SU-DHL-6 (cell line): ENCODE results near the gene EYS.

ENCODE experiments used
- H2AFZ ChIP-seq: fragments of 200-600 bp; sonication (generic); 2 replicates; pipeline ENCODE4 v1.6.1; 2014; ENCODE audit warnings: low read depth, mild to moderate bottlenecking, moderate library complexity, mixed read lengths, antibody characterized with exemption, low read length; ENCODE audit not compliant: severe bottlenecking
- H3F3A ChIP-seq: fragments of 200-600 bp; shearing (Covaris generic); 2 replicates; pipeline ENCODE4 v1.6.0; 2016; ENCODE audit warnings: antibody characterized with exemption, mild to moderate bottlenecking; ENCODE audit not compliant: insufficient read depth
- H3K27ac ChIP-seq: fragments of 200-600 bp; sonication (generic); 2 replicates; pipeline ENCODE4 v1.5.1; 2016; ENCODE audit warnings: low read depth, mild to moderate bottlenecking, low read length, moderate library complexity, mixed read lengths
- H3K27me3 ChIP-seq: fragments of 200-600 bp; sonication (generic), shearing (Covaris generic); 2 replicates; pipeline ENCODE4 v1.6.0; 2014; ENCODE audit warnings: mild to moderate bottlenecking, low read length
- H3K36me3 ChIP-seq: fragments of 200-600 bp; sonication (generic); 2 replicates; pipeline ENCODE4 v1.6.1; 2014; ENCODE audit warnings: mild to moderate bottlenecking, low read length, mixed read lengths
- H3K4me2 ChIP-seq: fragments of 300-600, 200-600 bp; shearing (Covaris generic), sonication (generic); 2 replicates; pipeline ENCODE4 v1.6.0; 2014; ENCODE audit warnings: low read length, low read depth, mild to moderate bottlenecking; ENCODE audit not compliant: poor library complexity, severe bottlenecking
- H3K4me3 ChIP-seq: fragments of 200-600 bp; sonication (generic); 2 replicates; pipeline ENCODE4 v1.5.1; 2014; ENCODE audit warnings: antibody characterized with exemption, low read length, mild to moderate bottlenecking, mixed read lengths; ENCODE audit not compliant: insufficient read depth, poor library complexity, severe bottlenecking
- H3K79me2 ChIP-seq: fragments of 200-600 bp; sonication (generic); 2 replicates; pipeline ENCODE4 v1.6.1; 2014; ENCODE audit warnings: mild to moderate bottlenecking, low read length, moderate library complexity; ENCODE audit not compliant: insufficient read depth
- H3K9ac ChIP-seq: fragments of 200-600 bp; sonication (generic); 2 replicates; pipeline ENCODE4 v1.7.0; 2014; ENCODE audit warnings: mild to moderate bottlenecking, low read length
- H3K9me2 ChIP-seq: fragments of 200-600 bp; sonication (generic); replicated peaks from 2 replicates; pipeline ENCODE4 v1.6.1; 2014; ENCODE audit warnings: low read length; ENCODE audit not compliant: insufficient read depth
- H3K9me3 ChIP-seq: fragments of 200-600 bp; sonication (generic); 2 replicates; pipeline ENCODE4 v1.6.1; 2014; ENCODE audit warnings: low read length, mixed read lengths; ENCODE audit not compliant: insufficient read depth
- H4K20me1 ChIP-seq: fragments of 200-600 bp; sonication (generic); 2 replicates; pipeline ENCODE4 v1.6.1; 2014; ENCODE audit warnings: low read depth, mild to moderate bottlenecking, antibody characterized with exemption, low read length, moderate library complexity, mixed read lengths
- CTCF ChIP-seq: fragments of 200-600 bp; sonication (generic); IDR thresholded peaks from one replicate; pipeline ENCODE4 v1.5.1; 2017; ENCODE audit warnings: antibody characterized with exemption, mild to moderate bottlenecking, low read length, moderate library complexity; ENCODE audit not compliant: insufficient read depth, poor library complexity, severe bottlenecking
- EZH2phosphoT487 ChIP-seq: fragments of 200-600 bp; sonication (generic), shearing (Covaris generic); conservative IDR thresholded peaks from 2 replicates; pipeline ENCODE4 v1.6.1; 2018; ENCODE audit warnings: mild to moderate bottlenecking, antibody characterized with exemption, low read length, moderate library complexity, mixed read lengths

The EYS gene

GRCh38 chr6:64930681-64931080 lies 776.3 kb downstream of the EYS start:
- TF ChIP-seq CTCF: no peak
- no peak for TF ChIP-seq EZH2phosphoT487
- no peak overlapping the region for H3K4me3 ChIP-seq
- H3K9ac ChIP-seq: no peak overlapping the region
- no peak overlapping the region for H2AFZ ChIP-seq
- no peak overlapping the region for H3K4me2 ChIP-seq
- H3K9me2 ChIP-seq: no peaks in the 10 kb centered on the region
- H3K36me3 ChIP-seq: no peaks in the 10 kb centered on the region
- H3K27me3 ChIP-seq: no peaks in the 10 kb centered on the region
- H4K20me1 ChIP-seq: no peaks in the 10 kb centered on the region
- no peak overlapping the region for H3K27ac ChIP-seq
- 0 out of 2 replicates have a peak, but pooled peaks cover 3% of the 10 kb centered on the region for H3K9me3 ChIP-seq
- no peaks in the 10 kb centered on the region for H3F3A ChIP-seq
- H3K79me2 ChIP-seq: no peaks in the 10 kb centered on the region

GRCh38 chr6:64926051-64926450 lies 781.0 kb downstream of the EYS start:
- no peak overlapping the region for H3K9ac ChIP-seq
- no peaks in the 10 kb centered on the region for H3F3A ChIP-seq
- no peaks in the 10 kb centered on the region for H3K79me2 ChIP-seq
- no peaks in the 10 kb centered on the region for H3K27me3 ChIP-seq
- no peaks in the 10 kb centered on the region for H3K36me3 ChIP-seq
- no peaks in the 10 kb centered on the region for H4K20me1 ChIP-seq
- no peaks in the 10 kb centered on the region for H3K9me2 ChIP-seq
- no peak overlapping the region for H2AFZ ChIP-seq
- no peak overlapping the region for H3K27ac ChIP-seq
- TF ChIP-seq EZH2phosphoT487: no peak
- TF ChIP-seq CTCF: no peak
- H3K4me3 ChIP-seq: no peak overlapping the region
- H3K4me2 ChIP-seq: no peak overlapping the region
- 0 out of 2 replicates have a peak, but pooled peaks cover 3% of the 10 kb centered on the region for H3K9me3 ChIP-seq

- Histone ChIP-seq H4K20me1 (no peaks in the 10 kb centered on the region), H3K27me3 (no peaks in the 10 kb centered on the region), H3K79me2 (no peaks in the 10 kb centered on the region), H3F3A (no peaks in the 10 kb centered on the region), H3K9me2 (no peaks in the 10 kb centered on the region), H2AFZ (no peak overlapping the region), H3K4me2 (no peak overlapping the region), H3K27ac (no peak overlapping the region), H3K9me3 (0 out of 2 replicates have a peak, but pooled peaks cover 4% of the 10 kb centered on the region), H3K36me3 (no peaks in the 10 kb centered on the region), H3K9ac (no peak overlapping the region), H3K4me3 (no peak overlapping the region)
- no peak for TF ChIP-seq CTCF
- no peak for TF ChIP-seq EZH2phosphoT487
Observed at GRCh38 chr6:64920257-64920656, 786.8 kb downstream of the EYS start.
